ENCODE results near the gene SPTBN1.

- TF ChIP-seq CTCF (IDR thresholded peaks at IDR 0.05) (no peak), POLR2AphosphoS5 (IDR thresholded peaks at IDR 0.05) (no peak), POLR2A (IDR thresholded peaks at IDR 0.05) (no peak)
These were observed 212.6 kb downstream of the SPTBN1 start for GRCh38 chr2:54668711-54669110.

Data from stomach (tissue), 4 donors.